GM11168 (cell line): ENCODE data around the gene CCDC85C.

Source experiments
- in situ Hi-C: fragments of 300-500 bp; cut with MboI; formaldehyde crosslinking; loops from one replicate; pipeline ENCODE4 v1.12.0; 2022; ENCODE audit warnings: low sequenced_read_pairs; ENCODE audit not compliant: unreplicated experiment

CCDC85C gene

GRCh38 chr14:99632410-99633035, 28.5 kb upstream of the CCDC85C start:
- in situ Hi-C loops, result loop anchor here (5.0 kb wide), 1 partner anchor 115 kb away; no protein-coding TSS in a partner anchor

DNA sequence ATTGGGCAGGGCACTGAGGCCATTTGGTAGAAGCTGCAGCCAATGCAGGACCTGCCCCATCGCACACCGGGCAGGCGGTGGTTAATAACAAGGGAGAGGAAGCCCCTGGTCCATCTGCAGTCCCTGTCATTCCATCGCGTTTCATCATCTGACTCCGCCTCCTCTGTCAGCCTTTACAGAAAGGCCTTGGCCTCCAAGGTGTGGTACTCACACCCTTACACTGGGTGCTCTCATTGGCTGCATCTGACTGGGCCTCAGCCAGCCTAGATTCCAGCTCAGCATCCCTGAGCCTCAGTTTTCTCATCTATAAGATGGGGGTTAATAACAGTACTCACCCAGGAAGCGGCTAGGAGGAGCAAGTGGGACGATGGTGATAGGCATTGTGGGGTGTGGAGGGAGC, 26.2 kb upstream of the CCDC85C start:
- in situ Hi-C loops, result loop anchor here (5.0 kb wide), 1 partner anchor 113 kb away; no protein-coding TSS in a partner anchor

DNA sequence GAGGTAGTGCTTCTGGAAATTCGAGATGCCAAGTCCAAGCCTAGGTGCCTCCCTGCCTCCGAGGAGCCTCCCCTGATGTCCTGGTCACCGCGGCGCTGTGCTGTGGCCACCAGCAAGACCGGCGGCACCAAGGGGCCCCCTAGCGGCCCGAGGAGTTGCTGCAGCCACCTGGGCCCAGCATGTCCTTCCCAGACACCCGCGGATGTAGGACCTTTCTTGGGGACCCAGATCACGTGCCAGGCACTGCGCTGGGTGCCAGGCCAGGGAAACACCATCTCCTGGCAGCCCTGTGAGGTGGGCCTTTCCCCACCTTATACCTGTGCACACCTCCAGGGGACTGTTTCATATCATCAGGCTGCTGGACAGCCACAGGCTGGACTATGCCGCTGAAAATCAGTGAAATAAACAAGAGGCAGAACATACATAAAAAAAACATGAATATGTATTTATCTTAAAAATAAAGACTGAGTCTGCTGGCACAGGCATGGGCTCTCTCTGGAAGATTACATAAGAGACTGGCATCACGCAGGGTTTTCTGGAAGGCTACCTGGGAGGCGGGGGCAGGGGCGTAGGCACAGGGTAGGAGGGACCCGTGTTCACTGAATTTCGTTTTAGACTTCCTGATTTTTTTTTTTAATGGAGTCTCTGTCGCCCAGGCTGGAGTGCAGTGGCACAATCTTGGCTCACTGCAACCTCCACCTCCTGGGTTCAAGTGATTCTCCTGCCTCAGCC, 25.0 kb upstream of the CCDC85C start:
- in situ Hi-C loops, result no loop called here

DNA sequence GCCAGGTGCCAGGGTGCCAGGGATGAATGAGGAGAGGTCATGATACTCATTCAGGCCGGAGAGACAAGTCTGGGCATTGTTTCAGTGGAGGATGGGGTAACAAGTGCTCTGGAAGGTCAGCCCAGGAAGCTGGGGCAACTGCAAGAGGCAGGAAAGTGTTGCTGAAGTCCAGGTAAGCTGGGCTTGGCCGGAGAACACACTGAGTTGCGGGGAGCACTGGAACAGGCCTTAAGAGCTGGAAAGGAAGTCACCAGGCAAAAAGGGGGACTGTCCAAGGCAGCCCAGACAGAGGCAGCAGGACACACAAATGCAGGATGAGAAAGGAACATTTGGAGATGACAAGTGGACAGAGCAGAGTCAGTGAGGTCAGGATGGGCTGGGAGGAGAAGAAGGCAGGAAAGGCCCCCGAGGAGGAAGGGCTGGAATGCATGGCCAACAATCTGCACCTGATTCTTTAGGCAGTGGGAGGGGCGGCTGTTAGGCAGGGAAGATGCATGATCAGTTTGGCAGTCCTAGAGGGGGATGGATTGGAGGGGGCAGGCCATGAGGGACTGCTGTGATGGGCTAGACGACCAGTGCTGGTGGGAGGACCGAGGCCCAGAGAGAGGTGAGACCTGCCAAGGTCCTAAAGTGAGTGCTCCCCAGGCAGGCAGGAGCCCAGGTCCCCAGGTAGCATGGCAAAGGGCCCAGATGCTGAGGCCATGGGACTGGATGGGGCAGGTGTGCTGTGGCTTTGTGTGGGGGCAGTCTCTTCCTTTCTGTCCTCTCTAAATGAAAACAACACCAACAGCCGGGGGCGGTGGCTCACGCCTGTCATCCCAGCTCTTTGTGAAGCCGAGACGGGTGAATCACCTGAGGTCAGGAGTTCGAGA, 23.7 kb upstream of the CCDC85C start:
- in situ Hi-C loops, result no loop called here

DNA sequence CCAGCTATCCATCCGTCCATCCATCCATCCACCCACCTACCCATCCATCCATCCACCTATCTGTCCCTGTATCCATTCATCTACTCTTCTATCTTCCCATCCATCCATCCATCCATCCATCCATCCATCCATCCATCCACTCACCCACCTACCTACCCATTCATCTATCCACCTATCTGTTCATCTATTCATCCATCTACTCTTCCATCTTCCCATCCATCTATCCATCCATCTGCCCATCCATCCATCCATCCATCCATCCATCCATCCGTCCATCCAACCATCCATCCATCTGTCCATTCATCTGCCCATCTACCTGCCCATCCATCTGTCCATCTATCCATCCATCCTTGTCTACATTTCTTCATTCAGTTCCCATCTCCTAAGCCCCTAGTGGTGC, 23.1 kb upstream of the CCDC85C start:
- in situ Hi-C loops, result no loop called here

DNA sequence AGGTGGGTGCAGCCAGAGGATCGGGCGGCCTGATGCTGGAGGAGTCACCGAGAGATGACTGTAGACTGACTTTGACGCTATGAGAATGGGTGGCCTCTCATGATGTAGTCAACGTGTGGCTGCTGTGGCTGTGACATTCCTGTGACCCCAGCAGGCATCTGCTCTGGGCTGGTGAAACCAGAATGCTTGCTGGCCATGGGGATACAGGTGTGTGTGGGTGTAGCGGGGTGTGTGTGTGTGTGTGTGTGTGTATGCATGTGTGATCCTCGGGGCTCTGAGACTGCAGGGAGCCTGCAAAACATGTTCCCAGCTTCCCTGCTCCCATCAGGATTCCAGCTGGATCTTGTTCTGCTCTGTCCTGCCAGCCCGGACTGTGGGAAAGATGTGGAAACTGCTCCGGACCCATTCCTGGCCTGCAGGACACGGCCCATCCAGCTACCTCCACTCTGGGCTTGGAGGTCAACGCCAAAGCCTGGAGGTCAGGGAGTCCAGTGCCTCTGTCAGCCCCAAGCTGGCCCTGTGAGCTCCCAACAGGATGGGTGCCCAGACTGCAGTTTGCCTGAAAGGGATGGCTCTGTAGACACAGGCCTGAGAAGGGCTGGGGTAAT, 22.1 kb upstream of the CCDC85C start:
- in situ Hi-C loops, result no loop called here

GRCh38 chr14:99625476-99625875, 21.5 kb upstream of the CCDC85C start:
- in situ Hi-C loops, result no loop called here

DNA sequence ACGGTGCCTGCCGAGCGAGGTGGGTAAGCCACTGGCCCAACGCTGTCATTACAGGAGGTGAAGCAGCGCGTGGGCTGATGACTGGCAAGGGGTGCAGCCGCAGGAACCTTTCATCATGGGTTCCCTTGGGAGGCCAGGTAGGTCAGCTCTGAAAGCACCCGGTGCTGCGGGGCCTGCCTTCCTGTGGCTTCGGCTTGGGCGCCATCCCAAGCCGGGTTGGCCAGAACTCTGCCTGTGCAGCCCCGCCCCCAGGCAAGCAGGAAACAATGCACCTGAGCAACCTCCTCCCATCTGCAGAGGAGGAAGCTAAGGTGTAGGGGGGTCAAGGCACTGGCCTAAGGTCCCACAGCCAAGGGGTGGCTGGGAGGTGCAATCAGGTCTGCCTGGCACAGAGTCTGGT, 21.0 kb upstream of the CCDC85C start:
- in situ Hi-C loops, result no loop called here

- in situ Hi-C loops, result no loop called here
Observed at GRCh38 chr14:99624024-99624423, 20.0 kb upstream of the CCDC85C start.

- in situ Hi-C loops, result no loop called here
Observed at GRCh38 chr14:99621948-99622347, 17.9 kb upstream of the CCDC85C start.

DNA sequence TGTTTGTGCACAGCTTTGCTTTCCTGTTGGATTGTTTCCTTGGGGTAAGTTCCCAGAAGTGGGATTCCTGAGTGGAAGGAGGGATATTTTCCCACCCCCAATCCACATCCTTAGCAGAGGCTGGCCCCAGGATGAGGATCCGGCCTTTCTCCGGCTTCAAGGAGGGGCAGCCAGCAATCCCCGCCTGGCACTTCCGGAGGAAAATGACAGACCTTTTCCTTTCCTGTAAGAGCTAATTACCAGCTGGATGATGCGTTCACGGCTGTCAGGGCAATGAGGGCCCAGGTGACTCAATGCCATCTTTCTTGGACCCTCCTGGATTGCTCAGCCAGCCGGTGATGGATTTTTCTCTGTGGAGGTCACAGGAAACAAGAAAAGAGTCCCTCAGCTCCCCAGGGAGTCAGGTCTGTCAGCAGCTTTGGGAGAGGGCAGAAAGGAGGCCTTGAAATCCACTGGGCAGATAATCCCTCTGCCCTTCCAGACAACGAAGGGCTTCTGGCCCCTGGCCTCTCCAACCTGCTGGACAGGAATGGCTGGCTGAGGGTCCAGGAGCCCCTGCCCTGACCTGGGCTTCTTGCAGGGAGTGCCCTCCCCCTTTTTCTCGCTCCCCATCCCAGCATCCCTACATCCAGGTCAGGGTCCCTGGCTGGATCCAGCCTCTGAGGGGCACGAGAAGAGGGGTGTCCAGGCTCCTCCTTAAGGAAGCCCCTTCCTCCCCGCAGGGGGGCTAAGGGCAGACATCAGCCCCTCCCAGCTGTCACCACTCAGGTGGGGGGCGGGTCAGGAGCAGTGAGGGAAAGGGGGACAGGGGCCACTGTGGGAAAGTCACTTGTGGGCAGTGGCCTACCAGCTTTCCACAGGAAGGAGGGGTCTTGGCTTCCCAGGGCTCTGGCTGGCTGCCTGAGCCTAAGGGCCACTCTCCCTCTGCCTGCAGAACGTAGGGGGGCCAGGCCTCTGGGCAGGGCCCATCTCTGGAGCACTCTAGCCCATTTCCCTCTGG, 16.1 kb upstream of the CCDC85C start:
- in situ Hi-C loops, result no loop called here

- in situ Hi-C loops, result no loop called here
Observed at GRCh38 chr14:99616832-99617800, 13.1 kb upstream of the CCDC85C start.

DNA sequence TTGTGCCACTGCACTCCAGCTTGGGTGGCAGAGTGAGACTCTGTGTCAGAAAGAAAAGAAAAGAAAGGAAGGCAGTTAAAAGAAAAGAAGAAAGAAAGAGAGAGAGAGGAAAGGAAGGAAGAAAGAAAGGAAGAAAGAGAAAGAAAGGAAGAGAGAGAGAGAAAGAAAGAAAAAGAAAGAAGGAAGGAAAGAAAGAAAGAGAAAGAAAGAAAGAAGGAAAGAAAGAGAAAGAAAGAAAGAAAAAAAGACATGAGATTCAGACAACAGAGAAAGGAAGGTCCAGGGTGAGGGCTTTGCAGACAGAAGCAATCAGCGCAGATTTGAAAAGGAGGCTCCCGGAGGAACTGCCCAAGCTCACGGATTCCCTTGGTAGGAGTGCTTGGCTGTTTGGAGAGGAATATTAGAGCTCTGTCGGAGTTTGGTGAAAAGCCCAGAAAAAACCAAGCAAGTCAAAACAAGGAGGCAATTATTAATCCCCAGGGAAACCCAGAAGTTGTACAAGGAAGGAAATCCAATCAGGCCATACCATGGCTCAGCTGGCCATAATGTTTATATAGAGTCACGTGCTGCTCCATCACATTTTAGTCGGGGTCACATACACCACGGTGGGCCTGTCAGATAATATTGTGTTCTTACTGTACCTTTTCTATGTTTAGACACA, 11.6 kb upstream of the CCDC85C start:
- in situ Hi-C loops, result no loop called here

DNA sequence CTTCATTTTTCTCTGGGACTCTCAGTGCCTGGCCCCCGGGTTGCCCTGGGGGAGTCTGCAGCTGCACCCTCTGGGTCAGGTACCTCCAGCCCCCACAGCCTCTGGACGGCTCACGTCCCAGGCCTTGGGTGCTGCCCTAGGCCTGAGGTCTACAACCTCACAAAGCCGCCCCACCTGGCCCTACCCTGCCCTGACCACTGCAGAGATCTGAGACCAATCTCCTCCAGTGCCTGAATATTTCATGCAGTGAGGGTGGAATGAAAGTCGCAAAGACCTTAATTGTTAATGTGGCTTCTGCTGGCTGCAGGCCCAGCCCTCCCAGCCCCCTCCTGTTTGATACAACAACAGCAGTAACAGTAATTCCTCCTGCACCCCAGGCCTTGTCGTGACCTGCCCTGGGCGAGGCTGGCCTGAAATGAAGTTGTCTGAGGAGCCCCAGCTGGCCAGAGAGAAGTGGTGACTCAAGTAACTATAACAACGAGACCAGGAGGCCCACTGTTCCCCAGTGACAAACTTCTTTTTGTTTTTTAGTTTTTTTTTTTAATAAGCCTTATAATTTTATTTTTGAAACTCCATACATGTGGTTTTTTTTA, 8.8 kb upstream of the CCDC85C start:
- in situ Hi-C loops, result no loop called here

DNA sequence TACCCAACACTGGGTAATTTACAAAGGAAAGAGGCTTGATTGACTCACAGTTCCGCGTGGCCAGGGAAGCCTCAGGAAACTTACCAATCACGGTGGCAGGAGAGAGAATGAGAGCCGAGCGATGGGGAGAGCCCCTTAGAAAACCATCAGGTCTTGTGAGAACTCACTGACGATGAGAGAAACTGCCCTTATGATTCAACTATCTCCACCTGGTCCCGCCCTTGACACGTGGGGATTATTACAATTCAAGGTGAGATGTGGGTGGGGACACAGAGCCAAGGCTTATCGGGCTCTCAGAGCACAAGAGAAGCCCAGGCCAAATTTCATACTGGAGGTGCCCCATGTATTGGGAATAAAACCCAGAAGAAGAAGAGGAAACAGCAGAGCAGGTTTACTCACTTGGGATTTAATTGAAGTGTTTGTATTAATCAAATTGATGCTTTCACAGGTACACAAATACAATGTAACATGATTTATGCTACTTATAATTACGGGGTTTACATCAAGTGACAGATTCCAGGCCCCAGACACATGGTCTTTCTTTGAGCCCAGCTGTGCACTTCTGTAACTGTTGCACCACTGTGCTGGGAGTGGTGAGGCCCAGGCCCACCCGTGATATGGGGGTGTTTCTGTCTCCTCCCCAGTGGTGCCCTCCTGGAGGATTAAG, 8.2 kb upstream of the CCDC85C start:
- in situ Hi-C loops, result no loop called here

GRCh38 chr14:99611646-99612045, 7.6 kb upstream of the CCDC85C start:
- in situ Hi-C loops, result no loop called here
